Duodenal mucosa (tissue), 2 donors: ENCODE results near the gene GCAT.

ENCODE experiments used
- H3K27ac ChIP-seq: one replicate; pipeline ENCODE4 v1.7.0; 2013; ENCODE audit warnings: low read depth, low read length
- H3K27me3 ChIP-seq, 2 donors: one replicate each; pipeline ENCODE4 v1.7.0; 2013; ENCODE audit warnings: low read length in 2 of 2, control low read depth in 1 of 2; ENCODE audit not compliant: insufficient read depth in 2 of 2, control insufficient read depth in 1 of 2
- H3K36me3 ChIP-seq, 2 donors: one replicate each; pipeline ENCODE4 v1.7.0; 2013; ENCODE audit warnings: low read length in 2 of 2, control low read depth in 1 of 2; ENCODE audit not compliant: insufficient read depth in 2 of 2, control insufficient read depth in 1 of 2
- H3K4me1 ChIP-seq, 2 donors: one replicate each; pipeline ENCODE4 v1.7.0; 2013; ENCODE audit warnings: low read length in 2 of 2, control low read depth in 1 of 2; ENCODE audit not compliant: insufficient read depth in 2 of 2, control insufficient read depth in 1 of 2
- H3K4me3 ChIP-seq, 2 donors: one replicate each; pipeline ENCODE4 v1.7.0; 2013; ENCODE audit warnings: low read length in 2 of 2, low read depth in 1 of 2
- H3K9ac ChIP-seq, 2 donors: one replicate each; pipeline ENCODE4 v1.7.0; 2013; ENCODE audit warnings: low read length in 2 of 2, low read depth in 1 of 2
- H3K9me3 ChIP-seq, 2 donors: one replicate each; pipeline ENCODE4 v1.7.0; 2013; ENCODE audit warnings: low read length in 2 of 2, control low read depth in 1 of 2; ENCODE audit not compliant: control insufficient read depth in 1 of 2

GCAT gene

DNA sequence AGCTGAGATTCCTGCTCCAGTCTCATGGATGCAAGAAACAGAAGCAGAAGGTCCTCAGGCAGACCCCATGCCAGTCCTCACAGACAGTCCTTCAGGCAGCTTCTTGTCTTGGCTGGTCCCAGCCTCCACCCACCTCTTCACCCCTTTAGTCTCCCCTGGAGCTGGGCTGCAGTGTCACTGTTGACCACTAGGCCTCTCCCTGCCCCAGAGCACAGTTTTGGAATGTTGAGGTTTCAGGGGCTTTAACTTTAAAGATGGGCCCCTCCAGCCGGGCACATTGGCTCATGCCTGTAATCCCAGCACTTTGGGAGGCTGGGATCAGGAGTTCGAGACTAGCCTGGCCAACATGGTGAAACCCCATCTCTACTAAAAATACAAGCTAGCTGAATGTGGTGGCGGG, 39.5 kb upstream of the GCAT start:
- no peaks in the 10 kb centered on the region for H3K4me1 ChIP-seq

DNA sequence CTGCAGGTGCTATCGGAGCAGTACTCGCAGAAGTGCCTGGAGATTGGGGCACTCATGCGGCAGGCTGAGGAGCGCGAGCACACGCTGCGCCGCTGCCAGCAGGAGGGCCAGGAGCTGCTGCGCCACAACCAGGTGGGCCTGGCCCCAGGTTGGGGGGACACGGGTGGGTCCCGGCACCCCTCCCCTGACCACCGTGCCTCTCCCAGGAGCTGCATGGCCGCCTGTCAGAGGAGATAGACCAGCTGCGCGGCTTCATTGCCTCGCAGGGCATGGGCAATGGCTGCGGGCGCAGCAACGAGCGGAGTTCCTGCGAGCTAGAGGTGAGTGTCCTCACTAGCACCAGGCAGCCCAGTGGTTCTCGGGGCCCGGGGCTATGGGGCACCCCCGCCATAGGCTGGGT, 38.7 kb upstream of the GCAT start:
- H3K9ac ChIP-seq = no peak overlapping the region
- no peaks in the 10 kb centered on the region for H3K9me3 ChIP-seq
- no peaks in the 10 kb centered on the region for H3K27me3 ChIP-seq
- no peaks in the 10 kb centered on the region for H3K4me1 ChIP-seq
- no peak overlapping the region for H3K4me3 ChIP-seq
- peaks cover 24 to 68% of the 10 kb centered on the region in 2 donors for H3K36me3 ChIP-seq
- no peak overlapping the region for H3K27ac ChIP-seq

More for the DNA sequence above, 39.5 kb upstream of the GCAT start:
- H3K27me3 ChIP-seq = no peaks in the 10 kb centered on the region
- no peaks in the 10 kb centered on the region for H3K9me3 ChIP-seq
- H3K9ac ChIP-seq = no peak overlapping the region
- H3K36me3 ChIP-seq = peaks cover 29 to 69% of the 10 kb centered on the region in 2 donors
- H3K4me3 ChIP-seq = no peak overlapping the region
- H3K27ac ChIP-seq = no peak overlapping the region

DNA sequence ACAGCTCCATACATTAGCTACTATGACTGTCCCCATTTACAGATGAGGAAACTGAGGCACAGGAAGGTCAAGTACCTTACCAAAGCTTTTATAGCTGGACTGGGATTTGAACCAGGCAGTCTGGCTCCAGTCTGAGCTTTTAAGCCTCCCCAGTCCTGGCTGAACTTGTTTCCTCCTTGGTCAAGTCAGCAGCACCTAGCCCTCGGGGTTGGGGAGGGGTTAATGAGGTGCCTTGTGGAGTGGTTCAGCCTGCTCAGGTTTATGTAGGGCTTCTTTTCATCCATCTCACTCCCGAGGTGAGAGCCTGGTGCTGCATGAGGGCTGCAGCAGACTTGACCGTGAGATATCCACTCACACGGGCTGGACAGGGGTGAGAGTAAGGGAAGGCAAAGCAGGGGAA, 36.7 kb upstream of the GCAT start:
- Histone ChIP-seq H3K9me3 (no peaks in the 10 kb centered on the region), H3K36me3 (peaks cover 18 to 58% of the 10 kb centered on the region in 2 donors), H3K4me1 (no peaks in the 10 kb centered on the region), H3K27me3 (no peaks in the 10 kb centered on the region), H3K9ac (no peak overlapping the region), H3K4me3 (no peak overlapping the region), H3K27ac (no peak overlapping the region)

DNA sequence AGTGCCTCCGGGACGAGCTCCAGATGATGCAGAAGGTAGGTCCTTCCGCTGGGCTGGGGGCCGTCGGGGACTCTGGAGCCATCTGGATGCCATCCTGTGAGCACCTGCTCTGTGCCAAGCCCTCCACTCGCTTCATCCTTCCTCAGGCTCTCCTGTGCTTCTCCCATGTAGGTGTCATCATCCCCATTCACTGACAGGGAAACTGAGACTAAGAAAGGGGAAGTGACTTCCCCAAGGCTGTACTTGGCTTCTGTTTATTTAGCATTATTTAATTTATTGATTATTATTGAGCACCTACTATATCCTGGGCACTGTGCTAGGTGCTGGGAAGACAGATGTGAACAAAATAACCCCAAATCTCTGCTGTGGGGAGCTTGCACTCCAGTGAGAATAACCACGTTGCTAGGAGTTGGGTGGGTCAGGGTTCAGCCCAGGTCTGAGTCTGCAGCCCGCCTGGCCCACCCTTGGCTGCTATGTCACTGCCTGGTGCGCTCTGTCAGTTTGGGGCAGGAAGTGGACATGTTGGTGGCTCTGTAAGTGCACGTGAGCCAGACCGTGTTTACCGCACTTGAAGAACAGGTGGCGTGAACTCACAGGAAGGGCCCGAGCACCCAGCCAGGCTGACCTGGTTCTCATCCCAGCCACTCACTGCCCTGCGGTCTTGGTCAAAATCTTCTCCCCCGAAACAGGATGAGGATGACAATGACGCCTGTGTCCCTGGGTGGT, 35.9 kb upstream of the GCAT start:
- Histone ChIP-seq H3K4me3 (no peak overlapping the region), H3K9me3 (no peaks in the 10 kb centered on the region), H3K4me1 (peaks cover 4% of the 10 kb centered on the region in 2 donors), H3K27me3 (no peaks in the 10 kb centered on the region), H3K27ac (no peak overlapping the region), H3K9ac (no peak overlapping the region), H3K36me3 (peaks cover 18 to 54% of the 10 kb centered on the region in 2 donors)

DNA sequence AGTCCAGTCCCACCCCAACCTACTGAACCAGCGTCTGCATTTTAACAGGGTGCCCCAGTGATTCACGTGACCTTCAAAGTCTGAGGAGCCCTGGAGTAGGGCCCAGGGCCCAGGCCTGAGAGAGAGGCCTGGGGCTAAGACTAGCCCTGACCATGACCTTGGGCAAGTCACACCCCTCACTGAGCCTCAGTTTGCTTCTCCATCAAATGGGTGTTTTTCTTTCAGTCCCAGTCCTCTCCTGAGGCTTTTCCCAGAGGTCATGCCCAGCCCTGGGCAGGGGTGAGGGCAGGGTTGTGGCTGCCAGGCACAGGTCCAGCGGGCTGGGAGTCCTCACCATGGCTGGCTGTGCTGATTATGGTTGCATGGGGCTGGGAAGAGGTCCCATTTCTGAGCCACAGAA, 33.0 kb upstream of the GCAT start:
- Histone ChIP-seq H3K9me3 (no peaks in the 10 kb centered on the region), H3K27ac (no peak overlapping the region), H3K9ac (no peak overlapping the region), H3K36me3 (peaks cover 7 to 33% of the 10 kb centered on the region in 2 donors), H3K4me1 (peaks cover 10% of the 10 kb centered on the region in 2 donors), H3K4me3 (no peak overlapping the region), H3K27me3 (no peaks in the 10 kb centered on the region)

DNA sequence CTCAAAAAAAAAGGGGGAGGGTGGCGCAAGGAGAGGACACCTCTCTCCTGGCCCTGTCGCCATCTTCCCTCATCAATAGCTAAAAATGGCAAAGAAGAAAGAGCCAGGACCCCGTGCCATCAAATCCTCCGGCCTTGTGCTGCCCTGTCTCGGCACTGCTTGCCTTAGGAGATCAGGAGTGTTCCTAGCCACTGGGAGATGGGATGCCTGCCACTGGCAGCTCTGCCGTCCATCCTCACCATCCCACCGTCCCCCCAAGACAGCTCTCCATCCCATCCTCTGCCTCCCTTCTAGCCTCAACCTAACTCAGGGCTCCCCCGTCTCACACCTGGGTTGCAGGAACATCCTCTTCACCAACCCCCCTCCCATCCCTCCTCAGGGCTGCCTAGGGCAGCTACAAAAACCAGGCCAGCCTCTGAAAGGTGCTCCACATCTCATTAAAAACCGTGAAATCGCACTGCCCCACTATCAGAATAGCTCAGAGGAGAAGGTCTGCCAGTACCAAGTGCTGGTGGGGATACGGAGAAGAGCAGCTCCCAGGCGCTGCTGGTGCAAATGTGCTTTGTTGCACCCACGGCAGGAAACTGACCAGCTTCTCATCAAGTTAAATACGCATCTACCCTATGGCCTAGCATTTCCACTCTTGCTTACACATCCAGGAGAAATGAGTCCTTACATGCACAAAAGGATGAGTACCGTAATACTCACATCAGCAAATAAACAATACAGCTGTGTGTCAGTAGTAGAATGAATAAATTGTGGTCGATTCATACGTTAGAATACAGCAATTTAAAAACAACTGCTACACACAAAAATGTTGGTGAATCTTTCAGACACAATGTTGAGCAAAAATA, 31.7 kb upstream of the GCAT start:
- peaks cover 6 to 33% of the 10 kb centered on the region in 2 donors for H3K36me3 ChIP-seq
- H3K9ac ChIP-seq = no peak overlapping the region
- H3K4me3 ChIP-seq = no peak overlapping the region
- H3K27ac ChIP-seq = no peak overlapping the region
- H3K9me3 ChIP-seq = no peaks in the 10 kb centered on the region
- H3K4me1 ChIP-seq = peaks cover 10% of the 10 kb centered on the region in 2 donors
- no peaks in the 10 kb centered on the region for H3K27me3 ChIP-seq

DNA sequence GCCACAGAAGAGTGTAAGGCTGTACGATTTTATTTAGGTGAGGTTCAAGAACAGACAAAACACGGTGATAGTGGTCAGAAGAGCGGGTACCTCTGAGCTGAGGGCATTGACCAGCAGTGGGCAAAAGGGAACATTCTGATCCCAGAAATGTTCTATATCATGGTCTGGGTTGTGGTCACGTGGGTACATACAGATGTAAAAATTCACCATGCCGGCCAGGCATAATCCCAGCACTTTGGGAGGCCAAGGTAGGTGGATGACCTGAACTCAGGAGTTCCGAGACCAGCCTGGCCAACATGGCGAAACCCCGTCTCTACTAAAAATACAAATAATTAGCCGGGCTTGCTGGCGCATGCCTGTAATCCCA, 31.1 kb upstream of the GCAT start:
- no peaks in the 10 kb centered on the region for H3K9me3 ChIP-seq
- no peak overlapping the region for H3K4me3 ChIP-seq
- H3K36me3 ChIP-seq = peaks cover under 1 to 27% of the 10 kb centered on the region in 2 donors
- no peaks in the 10 kb centered on the region for H3K27me3 ChIP-seq
- no peak overlapping the region for H3K27ac ChIP-seq
- H3K9ac ChIP-seq = no peak overlapping the region
- peaks cover 10% of the 10 kb centered on the region in 2 donors for H3K4me1 ChIP-seq

DNA sequence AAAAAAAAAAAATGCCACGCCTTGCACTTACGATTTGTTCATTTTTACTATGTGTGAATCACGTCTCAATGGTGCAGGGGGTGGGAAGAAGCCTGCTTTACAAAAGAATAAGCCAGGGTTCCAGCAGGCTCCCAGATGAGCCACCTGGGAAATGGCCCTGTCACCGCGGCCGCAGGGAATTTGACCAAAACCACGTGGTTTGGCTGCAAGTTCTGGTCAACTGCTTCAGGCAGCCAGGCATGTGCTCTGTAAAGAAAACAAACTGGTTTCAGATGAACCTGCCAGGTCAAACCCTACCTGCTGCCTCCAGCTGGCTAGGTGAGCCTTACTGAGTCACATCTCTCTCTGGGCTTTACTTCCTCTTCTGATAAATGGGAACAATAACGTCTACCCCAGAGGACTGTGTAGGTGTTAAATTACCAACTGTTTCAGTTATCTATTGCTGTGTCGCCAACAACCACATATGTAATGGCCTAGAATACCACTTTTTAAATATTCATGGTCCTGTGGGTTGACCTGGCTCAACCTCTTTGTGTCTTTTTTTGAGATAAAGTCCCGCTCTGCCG, 30.5 kb upstream of the GCAT start:
- H3K9me3 ChIP-seq = no peaks in the 10 kb centered on the region
- no peak overlapping the region for H3K4me3 ChIP-seq

DNA sequence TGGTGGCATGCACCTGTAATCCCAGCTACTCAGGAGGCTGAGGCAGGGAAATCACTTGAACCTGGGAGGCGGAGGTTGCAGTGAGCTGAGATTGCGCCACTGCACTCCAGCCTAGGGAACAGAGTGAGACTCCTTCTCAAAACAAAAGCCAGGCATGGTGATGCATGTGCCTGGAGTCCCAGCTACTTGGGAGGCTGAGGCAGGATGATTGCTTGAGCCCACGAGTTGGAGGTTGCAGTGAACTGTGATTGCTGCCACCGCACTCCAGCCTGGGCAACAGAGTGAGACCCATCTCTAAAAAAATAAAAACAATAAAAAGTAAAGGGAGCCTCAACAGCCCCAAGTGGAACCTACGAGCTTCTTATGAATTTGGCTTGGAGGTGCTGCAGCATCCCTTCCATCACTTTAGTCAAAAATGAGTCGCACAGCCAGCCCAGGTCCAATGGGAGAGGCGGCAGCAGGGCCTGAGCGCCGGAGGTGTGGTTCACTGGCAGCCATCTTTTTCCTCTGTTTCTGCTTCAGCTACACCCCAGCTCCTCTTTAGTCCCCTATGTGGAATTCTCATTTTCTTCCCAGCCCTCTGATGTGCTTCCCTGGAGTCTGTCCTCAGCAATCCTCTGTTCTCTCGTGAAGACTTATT, 29.2 kb upstream of the GCAT start:
- Histone ChIP-seq H3K27me3 (peaks cover 0 to 3% of the 10 kb centered on the region in 2 donors), H3K4me3 (no peak overlapping the region), H3K9me3 (no peaks in the 10 kb centered on the region), H3K9ac (no peak overlapping the region), H3K4me1 (peaks cover 10 to 13% of the 10 kb centered on the region in 2 donors), H3K36me3 (peaks cover 0 to 9% of the 10 kb centered on the region in 2 donors), H3K27ac (no peak overlapping the region)

More for the DNA sequence above, 30.5 kb upstream of the GCAT start:
- peaks cover 10% of the 10 kb centered on the region in 2 donors for H3K4me1 ChIP-seq
- H3K9ac ChIP-seq = no peak overlapping the region
- H3K27ac ChIP-seq = no peak overlapping the region
- H3K36me3 ChIP-seq = peaks cover 0 to 22% of the 10 kb centered on the region in 2 donors
- peaks cover 0 to under 1% of the 10 kb centered on the region in 2 donors for H3K27me3 ChIP-seq
